Measurements from ENCODE around the gene PGAM2. TPM values are rescaled to one million over a fixed set of nuclear protein-coding genes. Genes with fewer than 3 reads are reported as not detected.

Gene PGAM2
- total RNA-seq, 1 donor from 2014 or later = 1.8 TPM

DNA sequence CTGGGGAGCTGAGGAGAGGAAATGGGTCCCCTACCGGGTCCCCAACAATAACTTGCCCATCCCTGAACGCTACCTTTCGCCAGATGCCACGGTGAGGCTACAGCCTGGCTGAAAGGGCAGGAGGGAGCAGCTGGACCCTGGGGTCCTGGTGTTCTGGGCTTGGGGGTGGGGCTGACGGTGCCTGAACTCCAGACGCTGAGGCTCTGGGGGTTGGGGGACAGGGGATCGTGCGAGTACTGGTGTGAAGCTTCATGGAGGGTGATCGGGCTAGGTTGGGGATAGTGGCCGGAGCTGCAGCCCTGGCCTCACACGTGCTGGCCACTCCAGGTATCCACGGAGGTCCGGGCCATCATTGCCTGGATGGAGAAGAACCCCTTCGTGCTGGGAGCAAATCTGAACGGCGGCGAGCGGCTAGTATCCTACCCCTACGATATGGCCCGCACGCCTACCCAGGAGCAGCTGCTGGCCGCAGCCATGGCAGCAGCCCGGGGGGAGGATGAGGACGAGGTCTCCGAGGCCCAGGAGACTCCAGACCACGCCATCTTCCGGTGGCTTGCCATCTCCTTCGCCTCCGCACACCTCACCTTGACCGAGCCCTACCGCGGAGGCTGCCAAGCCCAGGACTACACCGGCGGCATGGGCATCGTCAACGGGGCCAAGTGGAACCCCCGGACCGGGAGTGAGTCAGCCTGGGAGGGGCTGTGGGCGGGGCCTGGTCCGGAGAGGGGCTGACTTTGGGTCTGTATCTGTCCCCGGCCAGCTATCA is 47.0 kb upstream of the PGAM2 start:
- no peak for DNase-seq (ENCODE audit: low read depth, low spot score)
- H3K4me3 Mint-ChIP-seq = no peak overlapping the region
- H3K9me3 Mint-ChIP-seq = no peaks in the 10 kb centered on the region
- no peaks in the 10 kb centered on the region for H3K4me1 Mint-ChIP-seq
- TF ChIP-seq CTCF (conservative IDR thresholded peaks at IDR 0.05) = no peak
- H3K27me3 Mint-ChIP-seq (ENCODE audit: low read depth) = no peaks in the 10 kb centered on the region
- H3K36me3 Mint-ChIP-seq (ENCODE audit: low read depth) = peaks cover 9% of the 10 kb centered on the region
- no peak overlapping the region for H3K27ac Mint-ChIP-seq (ENCODE audit: unreplicated experiment)

- Mint-ChIP-seq H3K27me3 (ENCODE audit: low read depth) (no peaks in the 10 kb centered on the region), H3K36me3 (ENCODE audit: low read depth) (peaks cover 9% of the 10 kb centered on the region), H3K27ac (ENCODE audit: unreplicated experiment) (no peak overlapping the region), H3K4me3 (peak overlapping the region; percentile 12), H3K9me3 (no peaks in the 10 kb centered on the region), H3K4me1 (no peaks in the 10 kb centered on the region)
- TF ChIP-seq CTCF (conservative IDR thresholded peaks at IDR 0.05) = no peak
- DNase-seq (ENCODE audit: low read depth, low spot score) = no peak
These were observed 46.4 kb upstream of the PGAM2 start for GRCh38 chr7:44111761-44112160.

DNA sequence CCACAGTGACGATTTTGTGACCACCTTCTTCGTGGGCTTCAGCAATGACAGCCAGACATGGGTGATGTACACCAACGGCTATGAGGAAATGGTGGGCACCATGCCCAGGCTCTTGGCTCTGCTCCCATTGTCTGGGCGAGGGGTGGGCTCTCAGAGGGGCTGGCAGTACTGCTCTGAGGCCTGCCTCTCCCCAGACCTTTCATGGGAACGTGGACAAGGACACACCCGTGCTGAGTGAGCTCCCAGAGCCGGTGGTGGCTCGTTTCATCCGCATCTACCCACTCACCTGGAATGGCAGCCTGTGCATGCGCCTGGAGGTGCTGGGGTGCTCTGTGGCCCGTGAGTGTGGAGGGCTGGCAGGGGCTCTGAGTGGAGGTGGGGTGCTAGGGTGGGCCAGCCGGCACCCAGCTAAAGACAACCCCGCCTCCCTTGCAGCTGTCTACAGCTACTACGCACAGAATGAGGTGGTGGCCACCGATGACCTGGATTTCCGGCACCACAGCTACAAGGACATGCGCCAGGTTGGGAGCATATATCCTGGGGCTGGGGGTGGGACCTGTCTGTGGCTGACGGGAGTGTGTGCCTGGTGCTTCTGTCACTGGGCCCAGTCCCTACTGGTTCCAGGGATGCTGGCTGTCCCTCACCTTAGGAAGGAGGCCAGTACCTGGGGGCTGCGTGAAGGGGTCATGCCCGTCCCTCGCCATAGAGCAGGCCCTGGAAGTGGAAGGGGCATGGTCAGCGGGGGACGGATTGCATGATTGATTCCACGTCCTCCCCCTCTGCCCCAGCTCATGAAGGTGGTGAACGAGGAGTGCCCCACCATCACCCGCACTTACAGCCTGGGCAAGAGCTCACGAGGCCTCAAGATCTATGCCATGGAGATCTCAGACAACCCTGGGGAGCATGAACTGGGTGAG is 45.6 kb upstream of the PGAM2 start:
- no peak for TF ChIP-seq CTCF (conservative IDR thresholded peaks at IDR 0.05)
- Mint-ChIP-seq H3K4me1 (peaks cover 4% of the 10 kb centered on the region), H3K9me3 (no peaks in the 10 kb centered on the region), H3K27ac (ENCODE audit: unreplicated experiment) (no peak overlapping the region), H3K27me3 (ENCODE audit: low read depth) (no peaks in the 10 kb centered on the region), H3K36me3 (ENCODE audit: low read depth) (peaks cover 12% of the 10 kb centered on the region), H3K4me3 (peak overlapping the region; percentile 12)
- no peak for DNase-seq (ENCODE audit: low read depth, low spot score)

DNA sequence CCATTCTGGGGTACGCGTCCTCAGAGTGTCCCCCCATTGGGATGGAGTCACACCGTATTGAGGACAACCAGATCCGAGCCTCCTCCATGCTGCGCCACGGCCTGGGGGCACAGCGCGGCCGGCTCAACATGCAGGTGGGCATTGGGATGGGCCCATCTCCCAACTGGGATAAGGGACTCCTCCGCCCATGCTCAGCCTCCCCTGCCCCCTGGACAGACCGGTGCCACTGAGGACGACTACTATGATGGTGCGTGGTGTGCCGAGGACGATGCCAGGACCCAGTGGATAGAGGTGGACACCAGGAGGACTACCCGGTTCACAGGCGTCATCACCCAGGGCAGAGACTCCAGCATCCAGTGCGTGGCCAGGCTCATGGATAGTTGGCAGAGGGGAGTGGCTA is 44.6 kb upstream of the PGAM2 start:
- DNase-seq (ENCODE audit: low read depth, low spot score) = no peak
- no peak overlapping the region for H3K27ac Mint-ChIP-seq (ENCODE audit: unreplicated experiment)

More for the DNA sequence above, 44.6 kb upstream of the PGAM2 start:
- no peak for TF ChIP-seq CTCF (conservative IDR thresholded peaks at IDR 0.05)
- no peaks in the 10 kb centered on the region for H3K9me3 Mint-ChIP-seq
- H3K36me3 Mint-ChIP-seq (ENCODE audit: low read depth) = peaks cover 12% of the 10 kb centered on the region
- no peaks in the 10 kb centered on the region for H3K27me3 Mint-ChIP-seq (ENCODE audit: low read depth)
- H3K4me1 Mint-ChIP-seq = peaks cover 14% of the 10 kb centered on the region
- H3K4me3 Mint-ChIP-seq = no peak overlapping the region
